Smooth muscle cell (in vitro differentiated cells): ENCODE results near the gene IL3RA. TPM values are rescaled to one million over a fixed set of nuclear protein-coding genes. Genes with fewer than 3 reads are reported as not detected.

Source experiments
- DNase-seq: peaks from one replicate; lab custom pipeline; 2025; ENCODE audit not compliant: unreplicated experiment; lab: John Stamatoyannopoulos, UW
- H2AFZ ChIP-seq: fragments of 200-600 bp; sonication (generic); 2 replicates; pipeline ENCODE4 v1.6.0; 2016; ENCODE audit warnings: antibody characterized with exemption, low read depth, mild to moderate bottlenecking
- H3F3A ChIP-seq: fragments of 200-600 bp; sonication (generic); 2 replicates; pipeline ENCODE4 v1.6.0; 2017; ENCODE audit warnings: antibody characterized with exemption, low read depth
- H3K27ac ChIP-seq: fragments of 200-600 bp; sonication (generic); 2 replicates; pipeline ENCODE4 v1.5.1; 2016; ENCODE audit warnings: low read depth, mild to moderate bottlenecking
- H3K27me3 ChIP-seq: fragments of 200-600 bp; sonication (generic); 2 replicates; pipeline ENCODE4 v1.6.1; 2016; ENCODE audit warnings: low read depth, mild to moderate bottlenecking
- H3K36me3 ChIP-seq: fragments of 200-600 bp; sonication (generic); 2 replicates; pipeline ENCODE4 v1.5.1; 2016; ENCODE audit warnings: low read depth
- H3K4me1 ChIP-seq: fragments of 200-600 bp; sonication (generic); 2 replicates; pipeline ENCODE4 v1.5.1; 2016; ENCODE audit warnings: low read depth
- H3K4me2 ChIP-seq: fragments of 200-600 bp; sonication (generic); 2 replicates; pipeline ENCODE4 v1.6.0; 2016; ENCODE audit warnings: mild to moderate bottlenecking
- H3K4me3 ChIP-seq: fragments of 200-600 bp; sonication (generic); 2 replicates; pipeline ENCODE4 v1.5.1; 2016; ENCODE audit warnings: mild to moderate bottlenecking
- H3K79me2 ChIP-seq: fragments of 200-600 bp; sonication (generic); 2 replicates; pipeline ENCODE4 v1.6.0; 2016; ENCODE audit warnings: low read depth, mild to moderate bottlenecking
- H3K9ac ChIP-seq: fragments of 200-600 bp; sonication (generic); 2 replicates; pipeline ENCODE4 v1.6.0; 2016; ENCODE audit warnings: low read depth
- H3K9me3 ChIP-seq: fragments of 200-600 bp; sonication (generic); replicated peaks from 2 replicates; pipeline ENCODE4 v1.5.1; 2016; ENCODE audit warnings: low read depth
- H4K20me1 ChIP-seq: fragments of 200-600 bp; sonication (generic); 2 replicates; pipeline ENCODE4 v1.6.0; 2016; ENCODE audit warnings: low read depth
- CTCF ChIP-seq: fragments of 200-600 bp; sonication (generic); IDR thresholded peaks from 2 replicates; pipeline ENCODE4 v1.5.1; 2017; ENCODE audit warnings: borderline replicate concordance, mild to moderate bottlenecking, antibody characterized with exemption; ENCODE audit not compliant: insufficient read depth, poor library complexity, severe bottlenecking
- WGBS: methylation state at CpG from one replicate; pipeline ENCODE4 v1.1.7; 2016; ENCODE audit warnings: low lambda C conversion rate; 5-methylcytosine and 5-hydroxymethylcytosine counted together
- polyA plus RNA-seq: library from polyadenylated mRNA; unstranded; fragments of >200 nt; fragmentation: Nextera tagmentation; extraction: Ambion mirVana; gene quantifications from 2 replicates; pipeline ENCODE4 v1.2.1, GENCODE V29; 2016
- total RNA-seq: library from RNA; depleted of rRNA; stranded (reverse); fragments of >200 nt; gene quantifications from 2 replicates; pipeline ENCODE4 v1.2.3, GENCODE V29; 2014

Gene IL3RA
- total and polyA plus RNA-seq, 2 experiments from 2014 or later: 0.24 TPM; not detected in 1

GRCh38 chrX:1316527-1316926, 20.1 kb upstream of the IL3RA start:
- Histone ChIP-seq H2AFZ (no peak overlapping the region), H3K4me3 (no peak overlapping the region), H3K9ac (no peak overlapping the region), H3K4me1 (no peaks in the 10 kb centered on the region), H4K20me1 (no peaks in the 10 kb centered on the region), H3K36me3 (no peaks in the 10 kb centered on the region), H3K79me2 (no peaks in the 10 kb centered on the region), H3K27me3 (no peaks in the 10 kb centered on the region), H3K9me3 (no peaks in the 10 kb centered on the region), H3F3A (no peaks in the 10 kb centered on the region), H3K4me2 (no peak overlapping the region), H3K27ac (no peak overlapping the region)
- no peak for DNase-seq
- TF ChIP-seq CTCF: no peak
- WGBS: 80% methylated on average over 18 of the region's 18 CpGs

- no peak overlapping the region for H3K27ac ChIP-seq
- H3K4me1 ChIP-seq: no peaks in the 10 kb centered on the region
- H3K9me3 ChIP-seq: no peaks in the 10 kb centered on the region
- no peak for TF ChIP-seq CTCF
- no peaks in the 10 kb centered on the region for H3K79me2 ChIP-seq
- H3K9ac ChIP-seq: no peak overlapping the region
- H3K4me3 ChIP-seq: no peak overlapping the region
- H3K4me2 ChIP-seq: no peak overlapping the region
- H3K36me3 ChIP-seq: no peaks in the 10 kb centered on the region
- no peak overlapping the region for H2AFZ ChIP-seq
- 92% methylated on average over 13 of the region's 13 CpGs for WGBS
- no peak for DNase-seq
- H4K20me1 ChIP-seq: no peaks in the 10 kb centered on the region
- no peaks in the 10 kb centered on the region for H3K27me3 ChIP-seq
- no peaks in the 10 kb centered on the region for H3F3A ChIP-seq
Measured at GRCh38 chrX:1321674-1322073, 14.9 kb upstream of the IL3RA start.

GRCh38 chrX:1322393-1322792, 14.2 kb upstream of the IL3RA start:
- Histone ChIP-seq H3K4me3 (no peak overlapping the region), H3F3A (no peaks in the 10 kb centered on the region), H3K79me2 (no peaks in the 10 kb centered on the region), H4K20me1 (no peaks in the 10 kb centered on the region), H3K9me3 (no peaks in the 10 kb centered on the region), H3K36me3 (no peaks in the 10 kb centered on the region), H3K4me2 (no peak overlapping the region), H3K27me3 (no peaks in the 10 kb centered on the region), H3K9ac (no peak overlapping the region), H3K27ac (no peak overlapping the region), H2AFZ (no peak overlapping the region), H3K4me1 (no peaks in the 10 kb centered on the region)
- no peak for TF ChIP-seq CTCF
- WGBS: 51% methylated on average over 9 of the region's 9 CpGs
- no peak for DNase-seq

- Histone ChIP-seq H3K9ac (no peak overlapping the region), H3K36me3 (no peaks in the 10 kb centered on the region), H3K79me2 (no peaks in the 10 kb centered on the region), H3K27ac (no peak overlapping the region), H3K4me1 (no peaks in the 10 kb centered on the region), H3K9me3 (no peaks in the 10 kb centered on the region), H3K4me3 (no peak overlapping the region), H2AFZ (no peak overlapping the region), H3K27me3 (no peaks in the 10 kb centered on the region), H3K4me2 (no peak overlapping the region), H4K20me1 (no peaks in the 10 kb centered on the region), H3F3A (no peaks in the 10 kb centered on the region)
- no peak for TF ChIP-seq CTCF
- DNase-seq: no peak
- 42% methylated on average over 10 of the region's 10 CpGs for WGBS
Measured at GRCh38 chrX:1323315-1323714, 13.3 kb upstream of the IL3RA start.
